Measurements from ENCODE around the gene PLEKHO2.

The PLEKHO2 gene

GRCh38 chr15:64895285-64896065, 53.8 kb downstream of the PLEKHO2 start:
- DNase-seq, result no peak

- DNase-seq, result no peak
Measured at GRCh38 chr15:64896371-64897069, 54.8 kb downstream of the PLEKHO2 start.

- no peak for DNase-seq
Measured at GRCh38 chr15:64897345-64897985, 55.8 kb downstream of the PLEKHO2 start.

- DNase-seq, result no peak
Measured at GRCh38 chr15:64898406-64898805, 56.7 kb downstream of the PLEKHO2 start.

DNA sequence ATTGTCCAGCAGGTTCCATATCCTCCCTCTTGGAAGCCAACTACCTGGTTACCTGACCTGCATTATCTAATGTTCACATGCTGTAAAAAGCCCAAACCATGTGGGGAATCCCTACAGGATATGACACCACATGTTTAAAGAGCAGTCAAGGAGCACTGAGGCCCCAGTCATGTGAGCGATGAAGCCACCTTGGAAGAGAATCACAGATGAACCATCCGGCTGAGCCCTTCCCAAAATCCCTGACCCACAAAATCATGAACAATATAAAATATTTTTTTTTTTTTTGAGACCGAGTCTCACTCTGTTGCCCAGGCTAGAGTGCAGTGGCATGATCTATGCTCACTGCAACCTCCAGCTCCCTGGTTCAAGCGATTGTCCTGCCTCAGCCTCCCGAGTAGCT, 59.4 kb downstream of the PLEKHO2 start:
- DNase-seq, result no peak

GRCh38 chr15:64901914-64902313, 60.2 kb downstream of the PLEKHO2 start:
- no peak for DNase-seq

DNA sequence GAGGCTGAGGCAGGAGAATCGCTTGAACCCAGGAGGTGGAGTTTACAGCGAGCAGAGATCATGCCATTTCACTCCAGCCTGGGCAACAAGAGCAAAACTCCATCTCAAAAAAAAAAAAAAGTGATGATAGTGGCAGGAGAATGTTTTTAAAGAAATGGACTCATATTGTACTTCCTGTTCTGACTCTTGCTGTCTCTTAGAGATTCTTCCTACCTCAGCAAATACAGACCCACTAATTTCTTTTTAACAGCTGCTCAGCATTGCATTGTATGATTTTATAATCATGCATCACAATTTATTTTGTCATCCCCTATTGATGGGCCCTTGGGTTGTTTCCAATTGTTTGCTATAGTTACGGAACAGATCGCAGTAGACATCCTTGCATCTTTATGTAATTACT, 61.1 kb downstream of the PLEKHO2 start:
- DNase-seq, result no peak

DNA sequence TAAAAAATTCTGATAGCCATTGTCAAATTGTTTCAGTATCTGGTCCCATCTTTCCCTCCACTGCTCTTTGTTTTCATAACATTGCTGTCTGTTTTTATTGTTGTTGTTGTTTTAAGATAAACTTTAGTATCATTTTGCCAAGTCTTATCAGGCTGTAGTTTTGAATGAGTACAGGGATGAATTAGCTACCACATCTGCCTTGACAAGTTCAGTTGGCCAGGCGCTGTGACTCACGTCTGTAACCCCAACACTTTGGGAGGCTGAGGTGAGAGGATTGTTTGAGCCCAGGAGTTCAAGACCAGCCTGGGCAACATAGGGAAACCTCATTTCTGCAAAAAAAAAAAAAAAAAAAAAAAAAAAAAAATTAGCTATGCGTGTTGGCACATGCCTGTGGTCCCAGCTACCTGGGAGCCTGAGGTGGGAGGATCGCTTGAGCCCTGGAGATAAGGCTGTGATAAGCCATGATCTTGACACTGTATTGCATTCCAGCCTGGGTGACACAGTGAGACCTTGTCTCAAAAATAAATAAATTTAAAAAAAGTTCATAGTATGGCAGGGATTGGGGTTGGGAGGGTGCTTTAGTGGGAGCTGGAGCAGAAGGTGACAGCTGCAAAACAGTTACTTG, 61.7 kb downstream of the PLEKHO2 start:
- no peak for DNase-seq

- no peak for DNase-seq
Measured at GRCh38 chr15:64904189-64904588, 62.5 kb downstream of the PLEKHO2 start.

- peak; percentile 61 for DNase-seq
Measured at GRCh38 chr15:64905119-64905831, 63.6 kb downstream of the PLEKHO2 start.

DNA sequence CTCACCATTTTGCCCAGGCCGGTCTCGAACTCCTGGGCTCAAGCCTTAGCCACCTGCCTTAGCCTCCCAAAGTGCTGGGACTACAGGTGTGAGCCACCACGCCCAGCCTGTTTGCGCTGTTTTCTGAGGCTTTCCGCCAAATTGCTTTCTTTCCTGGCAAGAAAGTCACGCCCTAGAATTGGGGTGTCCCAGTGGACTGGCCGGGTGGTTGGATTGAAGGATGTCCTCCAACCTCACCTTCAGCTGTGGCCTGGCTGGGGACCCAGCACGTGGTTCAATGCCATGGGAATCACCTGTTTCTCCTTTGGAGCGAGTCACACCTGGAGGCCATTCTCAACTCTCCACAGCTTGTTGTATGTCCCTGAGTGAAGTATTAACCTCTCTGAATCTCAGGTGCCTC, 64.2 kb downstream of the PLEKHO2 start:
- DNase-seq, result no peak

DNA sequence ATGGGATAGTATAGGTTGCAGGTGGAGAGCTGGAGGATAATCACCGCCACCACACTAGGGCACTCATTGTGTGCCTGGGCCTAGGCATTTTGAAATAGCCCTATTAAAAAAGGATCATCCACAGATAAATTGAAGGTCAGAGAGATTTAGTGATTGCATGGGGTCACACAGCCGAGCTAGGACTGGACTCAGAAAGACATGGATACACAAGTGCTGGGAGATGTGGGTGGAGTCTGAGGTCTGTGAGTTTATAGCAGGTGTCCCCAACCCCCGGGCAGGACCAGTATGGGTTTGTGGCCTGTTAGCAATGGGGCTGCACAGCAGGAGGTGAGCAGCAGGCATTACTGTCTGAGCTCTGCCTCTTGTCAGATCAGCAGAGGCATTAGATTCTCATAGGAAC, 64.7 kb downstream of the PLEKHO2 start:
- DNase-seq, result no peak

DNA sequence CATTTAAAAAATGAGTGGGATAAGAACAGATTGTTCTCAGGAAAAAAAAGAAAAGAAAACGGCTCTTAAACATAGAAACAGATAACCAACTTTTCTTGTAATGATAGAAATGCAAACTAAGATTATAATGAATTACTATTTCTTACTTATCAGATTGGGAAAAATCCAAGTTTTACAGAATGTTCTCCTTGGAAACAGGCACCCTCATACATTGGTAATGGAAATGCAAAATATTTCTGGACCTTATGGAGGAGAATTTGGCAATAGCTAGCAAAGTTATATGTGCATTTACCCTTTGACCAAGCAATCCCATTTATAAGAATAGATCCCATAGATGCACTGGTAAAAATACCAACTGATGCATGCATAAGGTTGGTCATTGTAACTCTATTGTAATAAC, 66.3 kb downstream of the PLEKHO2 start:
- no peak for DNase-seq

DNA sequence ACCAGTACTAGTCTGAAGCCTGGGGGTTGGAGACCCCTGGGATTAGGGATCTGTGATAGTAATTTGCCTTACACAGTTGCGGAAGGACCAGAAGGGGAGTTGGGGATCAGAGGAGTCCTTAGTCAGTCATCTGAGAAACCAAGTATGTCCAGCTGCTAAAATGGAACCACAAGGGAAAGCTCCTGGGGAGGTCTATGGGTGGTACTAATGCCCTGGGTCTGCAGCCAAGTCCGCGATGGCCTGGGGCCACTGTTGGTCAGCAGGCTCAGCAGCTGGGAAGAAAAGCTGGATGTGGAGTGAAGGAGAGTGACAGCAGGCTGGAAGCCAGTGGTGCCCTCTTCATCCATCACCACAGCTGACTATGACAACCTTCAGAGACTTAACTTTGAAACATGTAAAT, 67.8 kb downstream of the PLEKHO2 start:
- no peak for DNase-seq

DNA sequence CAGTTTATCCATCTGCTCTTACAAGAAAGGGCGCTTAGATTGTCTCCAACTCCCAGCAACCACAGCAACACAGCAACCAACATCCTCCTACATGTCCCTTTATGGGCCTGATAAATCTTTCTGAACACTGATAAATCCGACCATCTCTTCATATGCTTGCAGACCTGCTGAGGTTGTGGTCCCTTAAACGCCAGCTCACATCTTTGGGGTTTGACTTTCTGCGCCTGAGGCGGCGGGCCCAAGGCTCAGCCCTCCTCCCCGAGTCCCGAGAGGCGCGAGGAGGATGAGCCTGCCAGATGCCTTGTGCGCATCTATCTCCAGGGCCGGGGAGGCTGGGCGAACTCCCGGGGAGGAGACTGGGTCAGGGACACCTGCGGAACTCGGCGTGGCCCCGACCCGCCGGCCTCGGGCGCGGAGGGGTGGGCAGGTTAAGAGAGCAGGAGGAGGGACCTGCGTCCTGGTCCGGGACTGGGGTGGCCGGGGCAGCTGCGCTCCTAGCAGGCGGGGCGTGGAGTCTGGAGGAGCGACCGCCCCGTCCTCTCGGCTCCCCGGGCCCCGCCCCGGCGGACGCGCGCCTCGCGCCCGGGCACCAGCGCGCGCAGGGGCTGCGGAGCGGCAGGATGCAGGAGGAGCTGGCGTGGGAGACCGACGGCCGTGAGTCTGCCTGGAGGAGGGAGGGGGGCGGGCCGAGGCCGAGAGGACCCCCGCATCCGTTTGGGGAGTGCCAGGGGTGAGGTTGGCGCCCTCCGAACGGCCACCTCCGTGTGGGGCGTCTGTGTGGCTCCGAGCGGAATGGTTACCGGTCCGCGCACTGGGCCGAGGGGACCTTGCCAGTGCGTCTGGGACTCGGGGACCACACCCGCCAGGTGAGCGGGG, 69.8 kb downstream of the PLEKHO2 start, which contains the start of gene ANKDD1A:
Gene ANKDD1A, plus strand, starts transcription at position 592 of the 876 bp plus-strand sequence. Its CDS starts 29 bp downstream, at position 621.
- peak; percentile 29 for DNase-seq

DNA sequence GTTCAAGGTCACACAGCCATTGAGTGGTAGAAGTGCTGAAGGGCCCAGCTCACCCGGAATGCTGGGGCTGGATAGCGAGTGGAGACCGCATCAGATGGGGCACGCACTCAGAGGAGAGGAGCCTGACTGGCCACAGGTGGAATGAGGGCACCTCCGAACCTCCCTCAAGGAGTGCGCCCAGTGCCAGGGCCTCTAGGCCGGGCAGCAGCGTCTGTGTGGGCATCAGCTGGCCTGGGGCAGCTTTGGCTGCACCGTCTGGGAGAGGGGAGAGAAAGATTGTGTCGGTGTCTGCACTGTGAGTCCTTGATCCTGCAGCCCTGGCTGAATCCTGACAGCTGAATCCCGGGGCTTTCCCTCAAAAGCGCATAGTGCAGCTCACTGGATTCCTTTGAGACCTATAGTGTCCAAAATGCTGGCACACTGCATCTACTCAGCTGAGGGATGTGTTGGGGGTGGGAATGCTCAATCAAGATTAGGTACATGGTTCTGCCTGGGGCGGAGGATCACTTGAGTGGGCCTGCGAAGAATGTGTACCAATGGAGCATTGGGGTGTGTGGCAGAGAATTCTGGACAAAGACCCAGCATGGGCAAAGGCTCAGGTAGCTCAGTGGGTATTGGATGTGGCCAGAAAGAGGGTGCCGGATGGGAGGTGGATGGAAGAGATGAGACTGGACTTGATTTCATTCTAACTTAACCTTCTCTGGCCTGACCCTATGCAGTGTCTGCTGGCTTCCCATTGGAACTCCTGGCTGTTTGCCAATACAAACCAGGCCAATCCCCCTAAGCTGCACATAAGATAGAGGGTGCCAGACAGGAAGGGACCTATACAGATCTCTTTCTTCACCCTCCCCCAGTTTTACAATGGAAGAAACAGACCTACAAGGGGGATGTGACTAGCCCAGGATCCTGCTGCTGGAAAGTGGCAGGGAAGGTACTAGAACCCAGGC, 70.9 kb downstream of the PLEKHO2 start:
- no peak for DNase-seq

GRCh38 chr15:64915518-64916227, 74.0 kb downstream of the PLEKHO2 start:
- DNase-seq, result no peak

DNA sequence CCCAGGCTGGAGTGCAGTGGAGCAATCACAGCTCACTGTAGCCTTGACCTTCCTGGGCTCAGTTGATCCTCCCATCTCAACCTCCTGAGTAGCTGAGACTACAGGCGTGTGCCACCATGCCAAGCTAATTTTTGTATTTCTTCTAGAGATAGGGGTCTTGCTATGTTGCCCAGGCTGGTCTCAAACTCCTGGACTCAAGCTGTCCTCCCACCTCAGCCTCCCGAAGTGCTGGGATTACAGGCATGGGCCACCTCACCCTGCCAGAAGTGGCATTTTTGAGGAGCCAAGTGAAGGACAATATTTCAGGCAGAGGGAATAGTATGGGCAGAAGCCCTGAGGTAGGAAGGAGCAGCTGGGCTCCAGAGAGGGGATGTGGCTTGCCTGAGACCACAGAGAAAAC, 74.7 kb downstream of the PLEKHO2 start:
- DNase-seq, result no peak

GRCh38 chr15:64917211-64917610, 75.5 kb downstream of the PLEKHO2 start:
- DNase-seq, result no peak
